GM18870 (cell line): ENCODE measurements around the gene ITGB2.
"Not testable (repeated sequence)": the region's sequence is repeated elsewhere in the genome, so short reads cannot be mapped to it uniquely, and the experiment has no call there.

Source experiments
- ATAC-seq: cut with Tn5 transposase; IDR thresholded peaks from one replicate; pipeline ENCODE4 v1.9.1; 2021; ENCODE audit warnings: moderate library complexity; ENCODE audit not compliant: unreplicated experiment

Gene ITGB2

GRCh38 chr21:44927587-44928461 lies 7.1 kb upstream of the ITGB2 start:
- no peak for ATAC-seq

- ATAC-seq = no peak
Observed at GRCh38 chr21:44927259-44927586, 6.5 kb upstream of the ITGB2 start.

- no peak for ATAC-seq
Observed at GRCh38 chr21:44926331-44927101, 5.8 kb upstream of the ITGB2 start.

DNA sequence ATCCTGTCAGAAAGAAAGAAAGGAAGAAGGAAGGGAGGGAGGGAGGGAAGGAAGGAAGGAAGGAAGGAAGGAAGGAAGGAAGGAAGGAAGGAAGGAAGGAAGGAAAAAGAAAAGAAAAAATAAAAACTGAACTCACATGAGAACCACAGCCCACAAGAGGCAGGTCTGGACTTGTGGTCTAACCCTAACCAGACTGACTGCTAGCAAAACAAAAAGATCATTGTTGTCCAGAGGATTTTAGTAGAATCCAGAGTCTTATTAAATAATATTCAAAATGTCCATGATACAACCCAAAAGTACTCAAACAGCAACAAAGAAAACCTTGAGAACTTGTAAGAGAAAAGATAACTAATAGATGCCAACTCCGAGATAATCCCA lies 4.7 kb upstream of the ITGB2 start:
- no peak for ATAC-seq

- no peak for ATAC-seq
Observed at GRCh38 chr21:44924606-44925377, 4.1 kb upstream of the ITGB2 start.

DNA sequence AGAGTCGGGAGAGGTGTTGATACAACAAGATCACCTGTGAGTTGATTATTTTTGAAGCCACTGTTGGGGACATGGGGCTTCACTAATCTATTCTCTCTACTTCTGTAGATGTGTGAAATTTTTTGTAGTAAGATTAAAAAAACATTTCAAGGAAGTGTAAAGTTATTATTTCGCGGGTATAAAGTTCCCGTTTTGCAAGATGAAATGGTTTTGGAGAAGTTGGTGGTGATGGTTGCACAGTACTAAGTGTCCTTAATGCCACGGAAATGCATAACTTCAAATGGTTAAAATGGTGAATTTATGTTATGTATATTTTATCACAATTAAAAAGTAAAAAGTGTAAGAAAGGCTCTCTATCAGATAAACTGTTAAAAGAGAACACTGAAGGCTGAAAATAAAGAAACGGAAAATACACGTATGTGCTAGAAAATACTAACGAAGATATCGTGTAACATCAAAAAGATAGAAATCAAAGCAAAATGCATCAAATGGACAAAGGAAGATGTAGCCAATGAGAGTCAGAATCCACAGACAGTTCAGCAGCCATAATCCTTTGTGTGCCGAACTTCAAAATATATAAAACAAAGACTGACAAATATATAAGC lies 2.9 kb upstream of the ITGB2 start:
- ATAC-seq = no peak

DNA sequence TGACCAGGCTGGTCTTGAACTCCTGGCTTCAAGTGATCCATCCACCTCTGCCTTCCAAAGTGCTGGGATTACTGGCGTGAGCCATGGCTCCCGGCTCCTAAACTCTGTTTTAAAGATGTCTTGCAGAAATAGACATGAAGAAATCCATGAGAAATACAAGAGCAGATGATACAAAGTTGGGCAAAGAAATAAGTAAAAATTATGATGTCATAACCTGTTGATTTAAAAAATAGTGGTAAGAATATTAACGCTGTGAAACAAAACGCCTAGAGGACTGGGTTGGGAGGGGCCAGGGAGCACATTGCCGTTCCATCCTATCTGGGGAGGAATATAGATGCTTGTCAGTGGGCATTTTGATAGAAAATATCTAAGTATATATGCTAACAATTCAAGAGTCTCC lies 1.2 kb upstream of the ITGB2 start:
- no peak for ATAC-seq

DNA sequence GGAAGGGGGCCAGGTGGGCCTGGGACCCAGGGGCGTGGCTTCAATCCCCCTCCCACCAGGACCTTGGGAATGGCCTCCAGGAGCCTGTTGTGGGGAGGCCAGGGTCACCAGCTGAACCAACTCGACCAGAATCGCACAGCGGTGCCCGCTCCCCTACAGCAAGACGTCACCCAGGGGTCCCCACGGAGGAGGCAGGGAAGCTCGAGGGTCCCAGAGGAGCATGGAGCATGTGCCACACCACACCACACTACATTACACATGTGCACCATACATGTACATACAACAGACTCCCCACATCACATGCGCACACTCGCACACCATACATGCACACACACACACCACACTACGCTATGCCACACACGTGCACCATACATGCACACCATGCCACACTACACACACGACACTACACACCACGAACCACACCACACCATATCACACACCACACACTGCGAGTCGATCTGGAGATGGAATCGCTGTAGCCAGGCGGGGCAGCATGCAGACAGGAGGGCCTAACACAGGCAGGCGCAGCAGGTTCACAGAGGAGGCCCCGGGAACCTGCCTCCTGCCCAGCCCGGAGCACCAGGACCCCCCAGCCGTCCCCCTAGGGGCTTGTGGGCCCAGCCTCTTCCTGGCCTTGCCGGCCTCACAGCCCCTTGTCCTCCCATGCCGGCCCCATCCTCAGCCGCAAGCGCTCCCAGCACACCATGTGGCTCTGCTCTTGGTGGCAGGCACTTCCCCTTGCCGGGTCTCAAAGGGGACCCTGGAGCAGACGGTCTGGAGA lies 596 bp downstream of the ITGB2 start:
- ATAC-seq = no peak

GRCh38 chr21:44919111-44919912 lies 1.4 kb downstream of the ITGB2 start:
- no peak for ATAC-seq

DNA sequence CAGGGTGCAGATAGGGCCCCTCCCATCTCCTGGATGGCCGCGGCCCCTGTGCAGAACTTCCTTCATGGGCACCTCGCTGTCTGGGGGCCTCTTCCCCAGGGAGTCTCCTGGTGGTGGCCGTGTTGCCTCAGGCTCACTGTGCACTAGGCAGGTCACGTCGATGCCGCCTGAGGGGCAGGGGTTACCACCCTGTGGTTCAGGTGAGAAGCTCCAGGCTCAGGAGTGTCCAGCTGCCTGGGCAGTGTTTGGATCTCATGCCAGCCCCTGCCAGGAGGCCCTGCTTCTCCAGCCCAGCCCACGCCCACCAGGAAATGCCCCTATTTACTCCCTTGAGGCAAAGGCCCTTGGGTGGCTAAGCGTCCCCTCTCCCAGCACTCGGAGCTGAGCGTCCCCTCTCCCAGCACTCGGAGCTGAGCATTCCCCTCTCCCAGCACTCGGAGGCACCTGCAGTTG lies 2.1 kb downstream of the ITGB2 start:
- no peak for ATAC-seq

DNA sequence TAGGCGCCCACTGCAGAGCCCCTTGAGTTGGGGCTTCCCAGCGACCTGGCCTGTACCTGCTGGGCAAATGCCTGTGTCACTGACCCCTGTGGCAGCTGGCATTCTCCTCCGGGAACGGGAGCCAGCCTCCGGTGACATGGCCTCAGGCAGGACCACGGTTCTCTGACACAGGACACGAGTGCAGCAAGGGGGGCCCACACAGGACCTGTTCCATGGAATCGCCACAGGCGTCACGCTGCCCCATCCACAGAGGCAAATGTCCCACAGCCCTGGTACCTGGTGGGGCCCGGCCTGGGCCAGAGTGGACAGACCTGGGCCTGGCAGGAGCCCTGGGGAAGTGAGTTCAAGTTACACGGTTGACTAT lies 2.6 kb downstream of the ITGB2 start:
- ATAC-seq = no peak

GRCh38 chr21:44917446-44918106 lies 3.1 kb downstream of the ITGB2 start:
- ATAC-seq = no peak

GRCh38 chr21:44916965-44917364 lies 3.7 kb downstream of the ITGB2 start:
- no peak for ATAC-seq

GRCh38 chr21:44914176-44914874 lies 6.4 kb downstream of the ITGB2 start:
- ATAC-seq = no peak

GRCh38 chr21:44913425-44914175 lies 7.1 kb downstream of the ITGB2 start:
- ATAC-seq = no peak

DNA sequence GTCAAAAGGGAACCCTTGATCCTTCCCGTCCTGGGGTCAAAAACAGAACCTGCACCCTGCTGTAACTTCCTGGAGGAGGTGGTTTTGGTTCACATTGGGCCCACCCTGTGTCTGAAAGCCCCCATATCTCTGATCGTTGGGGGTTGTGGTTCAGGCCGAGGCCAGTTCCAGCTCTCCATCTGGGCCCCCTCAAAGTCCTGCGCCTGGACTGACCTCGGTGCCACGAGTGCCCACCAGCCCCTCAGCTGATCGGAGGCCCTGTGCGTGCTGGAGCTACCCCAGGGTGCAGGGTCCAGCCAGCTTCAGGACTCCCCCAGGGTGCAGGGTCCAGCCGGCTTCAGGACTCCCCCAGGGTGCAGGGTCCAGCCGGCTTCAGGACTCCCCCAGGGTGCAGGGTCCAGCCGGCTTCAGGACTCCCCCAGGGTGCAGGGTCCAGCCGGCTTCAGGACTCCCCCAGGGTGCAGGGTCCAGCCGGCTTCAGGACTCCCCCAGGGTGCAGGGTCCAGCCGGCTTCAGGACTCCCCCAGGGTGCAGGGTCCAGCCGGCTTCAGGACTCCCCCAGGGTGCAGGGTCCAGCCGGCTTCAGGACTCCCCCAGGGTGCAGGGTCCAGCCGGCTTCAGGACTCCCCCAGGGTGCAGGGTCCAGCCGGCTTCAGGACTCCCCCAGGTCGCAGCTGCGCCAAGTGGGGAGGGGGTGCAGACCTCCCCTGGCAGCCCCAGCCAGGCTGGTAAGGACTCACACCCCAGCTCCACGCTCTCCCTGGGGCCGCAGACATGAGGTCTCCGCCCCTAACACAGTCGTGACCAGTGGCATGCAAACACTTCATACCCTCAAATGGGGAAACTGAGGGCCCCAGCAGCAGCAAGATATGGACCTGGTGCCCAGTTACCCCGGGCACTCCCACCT lies 7.9 kb downstream of the ITGB2 start:
- not testable (repeated sequence) for ATAC-seq

GRCh38 chr21:44912158-44912473 lies 8.6 kb downstream of the ITGB2 start:
- ATAC-seq = no peak
